Measurements from ENCODE around the gene NKAIN2.

Gene NKAIN2

DNA sequence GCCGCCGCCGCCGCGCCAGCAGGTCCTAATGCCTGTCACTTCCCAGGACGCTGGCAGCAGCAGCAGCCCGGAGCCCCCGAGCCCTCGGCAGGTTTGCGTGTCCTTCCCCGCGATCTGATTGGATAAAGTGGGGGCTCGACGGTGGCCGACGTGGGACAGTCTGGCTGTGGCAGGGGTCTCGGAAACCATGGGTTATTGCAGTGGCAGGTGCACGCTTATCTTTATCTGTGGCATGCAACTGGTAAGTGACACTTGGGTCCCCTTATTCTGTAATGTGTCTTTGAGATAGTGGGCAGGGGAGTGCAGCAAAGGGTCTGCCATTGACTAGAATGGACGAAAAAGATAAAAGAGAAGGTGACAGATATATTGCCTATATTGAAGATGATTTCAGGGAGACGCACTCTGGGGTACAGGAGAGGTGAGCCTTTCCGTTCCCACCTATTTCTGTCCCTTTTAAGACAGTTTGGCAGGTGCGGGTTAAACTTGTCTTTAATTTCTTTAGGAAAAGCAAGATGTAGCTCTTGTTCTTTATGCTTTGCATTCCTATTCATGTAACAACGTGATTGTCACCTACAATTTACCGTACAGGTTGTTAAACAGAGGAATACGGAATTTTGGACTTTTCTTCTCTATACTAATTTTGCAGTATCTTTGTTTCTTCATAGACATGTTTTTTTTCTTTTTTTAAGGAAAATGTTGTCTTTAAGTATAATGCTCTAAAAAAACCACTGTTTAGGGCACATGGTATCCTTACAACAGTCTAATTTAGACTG lies 535 bp downstream of the NKAIN2 start:
- H3K27ac ChIP-seq (ENCODE audit: low read depth, low read length) = no peak overlapping the region
- H3K4me3 ChIP-seq (ENCODE audit: low read length) = no peak overlapping the region
- H3K9ac ChIP-seq (ENCODE audit: low read length) = no peak overlapping the region
- H3K4ac ChIP-seq (ENCODE audit: low read depth, low read length) = no peak overlapping the region
- no peak overlapping the region for H4K5ac ChIP-seq (ENCODE audit: low read length)
- H3K79me1 ChIP-seq (ENCODE audit: low read length) = no peaks in the 10 kb centered on the region
- H2BK15ac ChIP-seq (replicated peaks; ENCODE audit: low read depth) = no peak overlapping the region
- no peak overlapping the region for H3K18ac ChIP-seq (ENCODE audit: low read length)
- H3K27me3 ChIP-seq (ENCODE audit: insufficient read depth, low read length, poor library complexity) = no peaks in the 10 kb centered on the region
- no peak overlapping the region for H2BK120ac ChIP-seq (ENCODE audit: low read depth, low read length)
- no peak overlapping the region for H4K8ac ChIP-seq (ENCODE audit: low read depth, low read length)
- H3K56ac ChIP-seq (ENCODE audit: low read length) = no peak overlapping the region
- no peaks in the 10 kb centered on the region for H3K79me2 ChIP-seq (ENCODE audit: control insufficient read depth, insufficient read depth, low read length)
- no CpG with 5 or more reads among the region's 25 CpGs for WGBS (ENCODE audit: extremely low coverage, insufficient coverage, low lambda C conversion rate)
- H2AK5ac ChIP-seq (ENCODE audit: low read length) = no peak overlapping the region
- DNase-seq = peak; percentile 66
- no peak overlapping the region for H3K4me2 ChIP-seq (ENCODE audit: low read length)
- H3K23ac ChIP-seq (ENCODE audit: low read length) = no peak overlapping the region
- no peaks in the 10 kb centered on the region for H3K36me3 ChIP-seq (ENCODE audit: control insufficient read depth, insufficient read depth, low read length)
- no peak overlapping the region for H2BK5ac ChIP-seq (ENCODE audit: low read length)
- no peaks in the 10 kb centered on the region for H3K4me1 ChIP-seq (ENCODE audit: control insufficient read depth, low read depth, low read length)

DNA sequence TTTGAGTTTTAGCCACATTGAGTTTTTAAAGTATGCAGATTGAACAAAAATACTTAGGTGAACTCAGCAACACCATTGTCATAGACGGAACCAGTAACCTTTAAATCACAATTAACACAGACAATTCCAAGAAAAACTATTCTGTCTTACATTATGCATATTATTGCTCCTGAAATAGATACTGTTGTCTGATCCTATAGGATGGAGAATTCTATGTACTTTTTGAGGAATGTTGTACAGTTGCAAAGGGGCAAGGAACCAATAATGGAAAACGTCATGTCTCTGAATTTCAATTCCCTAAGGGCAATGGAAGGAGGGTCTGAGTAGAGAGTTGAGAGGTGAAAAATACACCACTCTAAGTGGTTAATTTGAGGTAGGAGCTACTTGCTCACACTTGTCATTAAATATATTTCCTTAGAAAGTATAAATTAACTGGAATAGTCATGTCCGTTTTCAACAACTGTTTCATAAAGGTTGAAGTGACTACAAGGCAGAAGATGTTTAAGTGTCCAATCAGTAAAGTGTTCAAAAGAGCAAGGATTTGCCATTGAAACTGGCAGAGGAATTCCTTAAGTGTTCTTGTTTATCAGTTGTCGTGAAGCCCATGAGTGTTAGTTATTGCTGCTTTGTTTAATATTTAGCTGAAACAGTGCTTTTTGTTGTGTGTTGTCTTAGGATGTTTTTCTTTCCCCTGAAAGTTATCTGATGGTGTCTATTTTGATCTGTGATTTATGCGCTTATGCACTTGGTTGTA lies 1.3 kb downstream of the NKAIN2 start:
- no peak overlapping the region for H2AK5ac ChIP-seq (ENCODE audit: low read length)
- H3K79me2 ChIP-seq (ENCODE audit: control insufficient read depth, insufficient read depth, low read length) = no peaks in the 10 kb centered on the region
- H3K56ac ChIP-seq (ENCODE audit: low read length) = no peak overlapping the region
- no peak overlapping the region for H3K4ac ChIP-seq (ENCODE audit: low read depth, low read length)
- H3K9ac ChIP-seq (ENCODE audit: low read length) = no peak overlapping the region
- H2BK15ac ChIP-seq (replicated peaks; ENCODE audit: low read depth) = no peak overlapping the region
- no peak overlapping the region for H2BK5ac ChIP-seq (ENCODE audit: low read length)
- H2BK120ac ChIP-seq (ENCODE audit: low read depth, low read length) = no peak overlapping the region
- no peak overlapping the region for H3K27ac ChIP-seq (ENCODE audit: low read depth, low read length)
- H3K36me3 ChIP-seq (ENCODE audit: control insufficient read depth, insufficient read depth, low read length) = no peaks in the 10 kb centered on the region
- no peak overlapping the region for H3K23ac ChIP-seq (ENCODE audit: low read length)
- no peaks in the 10 kb centered on the region for H3K27me3 ChIP-seq (ENCODE audit: insufficient read depth, low read length, poor library complexity)
- H3K18ac ChIP-seq (ENCODE audit: low read length) = no peak overlapping the region
- WGBS (ENCODE audit: extremely low coverage, insufficient coverage, low lambda C conversion rate) = no CpG with 5 or more reads among the region's 5 CpGs
- DNase-seq = no peak
- H3K4me3 ChIP-seq (ENCODE audit: low read length) = no peak overlapping the region
- H3K4me1 ChIP-seq (ENCODE audit: control insufficient read depth, low read depth, low read length) = no peaks in the 10 kb centered on the region
- H4K5ac ChIP-seq (ENCODE audit: low read length) = no peak overlapping the region
- H3K79me1 ChIP-seq (ENCODE audit: low read length) = no peaks in the 10 kb centered on the region
- H3K4me2 ChIP-seq (ENCODE audit: low read length) = no peak overlapping the region
- H4K8ac ChIP-seq (ENCODE audit: low read depth, low read length) = no peak overlapping the region

DNA sequence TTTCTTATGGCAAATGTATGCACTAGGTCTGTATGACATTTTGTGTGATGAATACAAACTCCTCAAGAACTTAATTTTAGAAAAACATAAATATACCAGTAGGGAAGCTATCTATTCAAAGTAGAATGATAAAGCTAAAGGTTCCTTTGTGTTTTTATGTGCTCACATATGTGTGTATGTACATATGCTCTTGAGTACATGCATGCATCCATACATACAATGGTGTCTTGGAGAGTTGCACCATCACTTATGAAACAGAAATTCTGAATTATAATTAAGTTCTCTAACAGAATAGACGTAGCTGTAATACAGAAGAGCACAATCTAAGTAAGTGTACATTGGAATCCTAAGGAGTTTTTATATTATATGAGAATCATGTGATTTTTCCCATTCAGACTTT lies 2.3 kb downstream of the NKAIN2 start:
- Histone ChIP-seq H2BK5ac (ENCODE audit: low read length) (no peak overlapping the region), H2AK5ac (ENCODE audit: low read length) (no peak overlapping the region), H4K5ac (ENCODE audit: low read length) (no peak overlapping the region), H2BK15ac (replicated peaks; ENCODE audit: low read depth) (no peak overlapping the region), H3K27ac (ENCODE audit: low read depth, low read length) (no peak overlapping the region), H2BK120ac (ENCODE audit: low read depth, low read length) (no peak overlapping the region), H3K4me3 (ENCODE audit: low read length) (no peak overlapping the region), H3K18ac (ENCODE audit: low read length) (no peak overlapping the region), H3K4me2 (ENCODE audit: low read length) (no peak overlapping the region), H3K23ac (ENCODE audit: low read length) (no peak overlapping the region), H3K36me3 (ENCODE audit: control insufficient read depth, insufficient read depth, low read length) (no peaks in the 10 kb centered on the region), H3K79me2 (ENCODE audit: control insufficient read depth, insufficient read depth, low read length) (no peaks in the 10 kb centered on the region), H3K4ac (ENCODE audit: low read depth, low read length) (no peak overlapping the region), H3K79me1 (ENCODE audit: low read length) (no peaks in the 10 kb centered on the region), H3K56ac (ENCODE audit: low read length) (no peak overlapping the region), H3K9ac (ENCODE audit: low read length) (no peak overlapping the region), H4K8ac (ENCODE audit: low read depth, low read length) (no peak overlapping the region), H3K27me3 (ENCODE audit: insufficient read depth, low read length, poor library complexity) (no peaks in the 10 kb centered on the region), H3K4me1 (ENCODE audit: control insufficient read depth, low read depth, low read length) (no peaks in the 10 kb centered on the region)
- no peak for DNase-seq
- WGBS (ENCODE audit: extremely low coverage, insufficient coverage, low lambda C conversion rate) = no CpG with 5 or more reads among the region's 1 CpG

DNA sequence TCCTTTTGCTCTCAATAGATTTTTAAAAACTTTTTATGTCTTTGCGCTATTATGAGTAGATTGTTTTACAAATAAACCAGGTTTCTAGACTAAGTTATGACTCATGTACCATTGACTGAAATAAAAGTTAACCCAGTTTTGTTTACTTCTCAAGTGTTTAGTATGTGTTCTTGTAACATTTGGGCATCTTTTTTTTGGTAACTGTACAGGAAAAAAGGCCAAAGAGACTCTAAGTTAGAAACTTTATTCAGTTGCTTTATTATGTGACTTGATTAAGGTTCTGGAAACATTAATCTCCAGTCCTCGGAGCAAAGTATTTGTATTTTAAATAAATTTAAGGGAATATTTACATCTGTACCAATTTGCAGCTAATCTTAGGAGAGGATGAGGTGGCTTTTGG lies 2.9 kb downstream of the NKAIN2 start:
- no CpG with 5 or more reads among the region's 2 CpGs for WGBS (ENCODE audit: extremely low coverage, insufficient coverage, low lambda C conversion rate)

DNA sequence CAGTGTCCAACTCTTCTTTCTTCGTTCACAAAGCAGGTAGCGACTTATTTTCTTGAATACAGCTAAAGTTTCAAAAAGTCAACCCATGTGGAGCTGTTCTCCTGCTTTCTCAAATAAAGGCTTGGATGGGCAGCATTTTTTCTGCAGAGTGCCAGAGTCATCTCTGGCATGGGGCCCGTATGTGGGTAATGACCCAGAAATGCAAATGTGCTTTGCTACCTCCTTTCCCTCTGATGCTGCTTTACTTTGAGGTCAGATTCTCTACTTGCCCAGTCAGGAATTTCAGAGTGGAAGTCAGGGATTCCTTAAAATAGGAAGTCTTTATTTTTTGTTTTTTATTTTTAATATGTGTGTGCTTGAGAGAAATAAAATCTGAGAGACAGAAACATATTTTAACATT lies 4.9 kb downstream of the NKAIN2 start:
- Histone ChIP-seq H2AK5ac (ENCODE audit: low read length) (no peak overlapping the region), H3K18ac (ENCODE audit: low read length) (no peak overlapping the region), H2BK120ac (ENCODE audit: low read depth, low read length) (no peak overlapping the region), H2BK5ac (ENCODE audit: low read length) (no peak overlapping the region), H3K36me3 (ENCODE audit: control insufficient read depth, insufficient read depth, low read length) (no peaks in the 10 kb centered on the region), H3K4ac (ENCODE audit: low read depth, low read length) (no peak overlapping the region), H2BK15ac (replicated peaks; ENCODE audit: low read depth) (no peak overlapping the region), H3K27me3 (ENCODE audit: insufficient read depth, low read length, poor library complexity) (no peaks in the 10 kb centered on the region), H4K5ac (ENCODE audit: low read length) (no peak overlapping the region), H3K23ac (ENCODE audit: low read length) (no peak overlapping the region), H3K4me2 (ENCODE audit: low read length) (no peak overlapping the region), H4K8ac (ENCODE audit: low read depth, low read length) (no peak overlapping the region), H3K4me1 (ENCODE audit: control insufficient read depth, low read depth, low read length) (no peaks in the 10 kb centered on the region), H3K79me1 (ENCODE audit: low read length) (no peaks in the 10 kb centered on the region), H3K56ac (ENCODE audit: low read length) (no peak overlapping the region), H3K79me2 (ENCODE audit: control insufficient read depth, insufficient read depth, low read length) (no peaks in the 10 kb centered on the region), H3K27ac (ENCODE audit: low read depth, low read length) (no peak overlapping the region), H3K9ac (ENCODE audit: low read length) (no peak overlapping the region), H3K4me3 (ENCODE audit: low read length) (no peak overlapping the region)
- no CpG with 5 or more reads among the region's 3 CpGs for WGBS (ENCODE audit: extremely low coverage, insufficient coverage, low lambda C conversion rate)
- DNase-seq = no peak

More for the DNA sequence above, 2.9 kb downstream of the NKAIN2 start:
- no peak overlapping the region for H3K4me2 ChIP-seq (ENCODE audit: low read length)
- H4K8ac ChIP-seq (ENCODE audit: low read depth, low read length) = no peak overlapping the region
- no peaks in the 10 kb centered on the region for H3K27me3 ChIP-seq (ENCODE audit: insufficient read depth, low read length, poor library complexity)
- no peak overlapping the region for H3K9ac ChIP-seq (ENCODE audit: low read length)
- no peak for DNase-seq
- H3K4me3 ChIP-seq (ENCODE audit: low read length) = no peak overlapping the region
- H3K36me3 ChIP-seq (ENCODE audit: control insufficient read depth, insufficient read depth, low read length) = no peaks in the 10 kb centered on the region
- H2BK15ac ChIP-seq (replicated peaks; ENCODE audit: low read depth) = no peak overlapping the region
- no peak overlapping the region for H2AK5ac ChIP-seq (ENCODE audit: low read length)
- H2BK120ac ChIP-seq (ENCODE audit: low read depth, low read length) = no peak overlapping the region
- H2BK5ac ChIP-seq (ENCODE audit: low read length) = no peak overlapping the region
- no peaks in the 10 kb centered on the region for H3K79me2 ChIP-seq (ENCODE audit: control insufficient read depth, insufficient read depth, low read length)
- no peak overlapping the region for H4K5ac ChIP-seq (ENCODE audit: low read length)
- H3K4me1 ChIP-seq (ENCODE audit: control insufficient read depth, low read depth, low read length) = no peaks in the 10 kb centered on the region
- H3K56ac ChIP-seq (ENCODE audit: low read length) = no peak overlapping the region
- H3K18ac ChIP-seq (ENCODE audit: low read length) = no peak overlapping the region
- H3K4ac ChIP-seq (ENCODE audit: low read depth, low read length) = no peak overlapping the region
- no peak overlapping the region for H3K27ac ChIP-seq (ENCODE audit: low read depth, low read length)
- H3K23ac ChIP-seq (ENCODE audit: low read length) = no peak overlapping the region
- no peaks in the 10 kb centered on the region for H3K79me1 ChIP-seq (ENCODE audit: low read length)
